Measurements from ENCODE around the gene TNS1. TPM values are rescaled to one million over a fixed set of nuclear protein-coding genes. Genes with fewer than 3 reads are reported as not detected.
"Not testable (repeated sequence)": the region's sequence is repeated elsewhere in the genome, so short reads cannot be mapped to it uniquely, and the experiment has no call there.

The TNS1 gene
- total RNA-seq, 1 donor from 2014 or later, result 0.91 TPM

DNA sequence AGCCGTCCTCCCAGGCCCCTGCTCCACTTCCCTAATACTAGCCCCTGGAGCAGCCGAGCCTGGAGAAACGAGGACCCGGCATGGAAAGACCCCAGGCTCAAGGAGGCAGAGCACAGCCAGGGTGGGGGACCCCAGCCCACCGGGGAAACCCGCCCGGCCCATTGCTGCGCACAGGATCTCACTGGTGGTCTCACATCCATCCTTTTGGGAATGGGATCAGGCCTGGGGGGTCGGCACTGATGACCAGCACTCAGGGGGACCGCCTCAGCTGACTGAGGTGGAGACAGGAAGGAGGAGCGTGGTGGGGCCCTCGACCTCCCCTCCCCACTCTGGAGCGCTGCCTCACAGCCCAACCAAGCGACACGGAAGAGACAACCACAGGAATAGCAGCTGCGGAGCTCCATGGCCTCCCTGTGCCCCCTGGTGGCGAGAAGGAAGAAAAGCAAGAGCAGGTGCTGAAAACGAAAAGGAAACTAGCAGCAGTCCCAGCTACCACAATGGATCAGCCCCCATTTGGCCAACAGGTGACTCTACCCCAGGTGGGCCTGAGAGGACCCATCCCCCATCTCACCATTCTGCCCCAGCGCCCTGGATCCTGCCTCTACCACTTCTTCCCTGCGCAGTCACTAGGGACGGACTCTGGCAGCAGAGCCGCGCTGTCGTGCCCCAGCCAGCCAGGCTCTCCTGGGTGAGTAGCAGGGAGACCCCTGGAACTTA lies 31.9 kb upstream of the TNS1 start:
- peak; percentile 57 for DNase-seq (ENCODE audit: low spot score)
- H3K27ac Mint-ChIP-seq; intact Hi-C loops (cut with micrococcal nuclease); H3K36me3 Mint-ChIP-seq (ENCODE audit: low read depth); H3K4me1 Mint-ChIP-seq (ENCODE audit: low read depth); H3K9me3 Mint-ChIP-seq: not testable (repeated sequence)
- Mint-ChIP-seq H3K4me3 (ENCODE audit: low read depth) (peak overlapping the region; percentile 53), H3K27me3 (ENCODE audit: low read depth) (peaks cover 18% of the 10 kb centered on the region)

GRCh38 chr2:218033590-218034496 lies 31.0 kb upstream of the TNS1 start:
- DNase-seq (ENCODE audit: low spot score), result peak; percentile 8
- Mint-ChIP-seq H3K36me3 (ENCODE audit: low read depth) (no peaks in the 10 kb centered on the region), H3K9me3 (no peaks in the 10 kb centered on the region), H3K27me3 (ENCODE audit: low read depth) (peaks cover 11% of the 10 kb centered on the region), H3K4me1 (ENCODE audit: low read depth) (peaks cover 4% of the 10 kb centered on the region), H3K27ac (no peak overlapping the region), H3K4me3 (ENCODE audit: low read depth) (no peak overlapping the region)
- intact Hi-C loops (cut with micrococcal nuclease), result no loop called here

- Mint-ChIP-seq H3K4me3 (ENCODE audit: low read depth) (no peak overlapping the region), H3K27me3 (ENCODE audit: low read depth) (peaks cover 7% of the 10 kb centered on the region), H3K9me3 (no peaks in the 10 kb centered on the region), H3K27ac (no peak overlapping the region), H3K36me3 (ENCODE audit: low read depth) (no peaks in the 10 kb centered on the region), H3K4me1 (ENCODE audit: low read depth) (peaks cover 2% of the 10 kb centered on the region)
- intact Hi-C loops (cut with micrococcal nuclease), result no loop called here
- DNase-seq (ENCODE audit: low spot score), result peak; percentile 7
These were observed 30.4 kb upstream of the TNS1 start for GRCh38 chr2:218033208-218033589.

- Mint-ChIP-seq H3K4me1 (ENCODE audit: low read depth) (peaks cover 2% of the 10 kb centered on the region), H3K36me3 (ENCODE audit: low read depth) (no peaks in the 10 kb centered on the region), H3K4me3 (ENCODE audit: low read depth) (no peak overlapping the region), H3K9me3 (no peaks in the 10 kb centered on the region), H3K27me3 (ENCODE audit: low read depth) (peaks cover 3% of the 10 kb centered on the region), H3K27ac (no peak overlapping the region)
- intact Hi-C loops (cut with micrococcal nuclease), result no loop called here
- DNase-seq (ENCODE audit: low spot score), result no peak
These were observed 29.8 kb upstream of the TNS1 start for GRCh38 chr2:218032336-218033171.

DNA sequence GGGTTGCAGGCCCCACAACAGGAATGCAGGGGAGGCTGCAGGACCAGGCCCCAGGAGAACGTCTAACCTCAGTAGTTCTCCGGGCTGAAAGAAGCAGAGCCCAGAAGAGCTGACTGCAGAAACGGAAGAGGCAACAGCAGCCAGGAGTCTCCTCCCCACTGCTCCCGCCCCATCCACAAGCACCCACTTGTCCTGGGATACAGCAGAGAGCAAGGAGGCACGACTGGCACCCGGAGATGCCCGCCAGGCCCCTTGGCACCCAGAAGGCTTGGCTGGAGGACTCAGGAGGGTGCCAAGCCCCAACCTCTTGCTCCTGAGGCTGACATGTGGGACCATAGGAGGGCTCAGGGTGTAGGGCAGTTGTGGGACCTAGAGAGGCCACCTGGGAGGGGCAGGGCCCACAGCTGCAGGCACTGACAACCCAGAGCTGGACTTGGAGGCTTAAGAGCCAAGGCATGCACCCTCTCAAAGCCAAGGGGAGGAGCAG lies 29.0 kb upstream of the TNS1 start:
- Mint-ChIP-seq H3K4me3 (ENCODE audit: low read depth) (no peak overlapping the region), H3K27ac (no peak overlapping the region), H3K4me1 (ENCODE audit: low read depth) (peaks cover 2% of the 10 kb centered on the region), H3K9me3 (no peaks in the 10 kb centered on the region), H3K36me3 (ENCODE audit: low read depth) (no peaks in the 10 kb centered on the region), H3K27me3 (ENCODE audit: low read depth) (no peaks in the 10 kb centered on the region)
- DNase-seq (ENCODE audit: low spot score), result no peak
- intact Hi-C loops (cut with micrococcal nuclease), result no loop called here

- no peak for DNase-seq (ENCODE audit: low spot score)
- intact Hi-C loops (cut with micrococcal nuclease), result no loop called here
- Mint-ChIP-seq H3K4me3 (ENCODE audit: low read depth) (no peak overlapping the region), H3K9me3 (no peaks in the 10 kb centered on the region), H3K27me3 (ENCODE audit: low read depth) (no peaks in the 10 kb centered on the region), H3K27ac (no peak overlapping the region), H3K36me3 (ENCODE audit: low read depth) (no peaks in the 10 kb centered on the region), H3K4me1 (ENCODE audit: low read depth) (peaks cover 2% of the 10 kb centered on the region)
These were observed 28.5 kb upstream of the TNS1 start for GRCh38 chr2:218031261-218031660.

DNA sequence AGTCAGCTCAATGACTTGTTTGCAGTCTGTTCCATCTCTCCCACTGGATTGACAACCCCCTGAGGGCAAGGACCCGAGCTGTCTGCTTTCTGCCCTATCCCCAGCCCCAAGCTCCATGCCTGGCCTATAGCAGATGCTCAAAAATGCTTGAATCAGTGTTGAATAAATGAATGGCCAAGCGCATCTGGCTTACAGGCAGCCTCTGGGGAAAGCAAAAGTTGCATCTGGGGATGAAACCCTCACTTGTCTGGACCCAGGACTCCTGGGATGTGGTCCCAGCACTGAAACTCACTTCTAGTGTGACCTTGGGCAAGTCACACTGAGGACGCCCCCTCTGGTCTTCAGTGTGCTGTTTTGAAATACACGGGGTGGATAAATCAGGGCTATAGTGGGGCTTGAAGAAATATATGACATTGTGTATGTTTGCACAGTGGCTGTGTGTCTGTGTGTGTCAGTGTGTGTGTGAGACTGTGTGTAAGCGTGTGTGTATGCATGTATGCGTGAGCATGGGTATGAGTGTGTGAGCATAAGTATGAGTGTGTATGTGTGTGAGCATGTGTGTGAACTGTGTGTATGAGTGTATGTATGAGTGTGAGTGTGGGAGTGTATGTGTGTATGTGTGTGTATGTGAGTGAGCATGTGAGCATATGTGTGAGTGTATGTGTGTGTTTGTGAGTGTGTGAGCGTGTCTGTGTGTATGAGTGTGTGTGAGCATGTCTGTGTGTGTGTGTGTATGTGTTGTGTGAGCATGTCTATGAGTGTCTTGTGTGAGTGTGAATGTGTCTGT lies 27.8 kb upstream of the TNS1 start:
- Mint-ChIP-seq H3K9me3 (no peaks in the 10 kb centered on the region), H3K27ac (no peak overlapping the region), H3K4me3 (ENCODE audit: low read depth) (no peak overlapping the region), H3K36me3 (ENCODE audit: low read depth) (no peaks in the 10 kb centered on the region), H3K27me3 (ENCODE audit: low read depth) (no peaks in the 10 kb centered on the region), H3K4me1 (ENCODE audit: low read depth) (peaks cover 2% of the 10 kb centered on the region)
- intact Hi-C loops (cut with micrococcal nuclease), result no loop called here
- no peak for DNase-seq (ENCODE audit: low spot score)

- Mint-ChIP-seq H3K9me3 (no peaks in the 10 kb centered on the region), H3K27me3 (ENCODE audit: low read depth) (no peaks in the 10 kb centered on the region), H3K27ac (no peak overlapping the region), H3K36me3 (ENCODE audit: low read depth) (no peaks in the 10 kb centered on the region), H3K4me3 (ENCODE audit: low read depth) (no peak overlapping the region), H3K4me1 (ENCODE audit: low read depth) (peaks cover 2% of the 10 kb centered on the region)
- intact Hi-C loops (cut with micrococcal nuclease), result no loop called here
- no peak for DNase-seq (ENCODE audit: low spot score)
These were observed 26.9 kb upstream of the TNS1 start for GRCh38 chr2:218029366-218030360.

DNA sequence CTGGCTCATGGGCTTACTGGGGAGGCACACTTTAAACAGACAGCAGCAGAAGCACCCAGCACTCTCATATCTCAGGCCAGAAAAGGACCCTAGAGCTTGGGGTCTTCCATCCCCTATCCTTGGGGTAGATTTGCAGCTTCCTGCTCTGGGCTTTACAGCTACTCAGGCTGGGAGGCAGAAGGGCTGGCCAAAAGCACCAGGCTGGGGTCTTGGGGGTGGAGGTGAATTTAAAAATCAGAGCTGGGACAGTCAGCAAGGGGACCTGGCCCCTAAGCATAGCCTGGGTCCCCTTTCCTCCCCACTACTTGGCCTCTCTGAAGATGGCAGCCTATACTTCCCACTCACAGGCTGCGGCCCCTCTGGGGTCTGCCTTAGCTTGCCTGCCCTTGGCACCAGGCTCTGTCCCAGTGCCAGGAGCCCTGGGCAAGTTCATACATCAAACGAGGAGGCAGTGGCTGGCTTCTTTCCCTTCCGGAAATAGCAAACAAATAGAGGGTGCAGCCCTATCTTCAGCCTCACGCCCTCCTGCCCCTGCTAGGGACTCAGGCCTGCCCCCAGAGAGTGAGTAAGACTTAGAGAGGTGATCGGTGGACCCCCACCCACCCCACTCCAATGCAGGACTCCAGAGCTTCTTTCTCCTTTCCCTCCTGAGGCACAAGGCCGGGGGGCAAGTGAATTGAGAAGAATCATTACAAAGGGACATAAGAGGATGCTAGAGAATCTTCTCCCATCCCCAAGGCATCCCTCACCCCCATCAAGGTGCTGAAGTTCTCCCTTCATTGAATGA lies 26.0 kb upstream of the TNS1 start:
- no peaks in the 10 kb centered on the region for H3K9me3 Mint-ChIP-seq
- no peak for DNase-seq (ENCODE audit: low spot score)
- no peaks in the 10 kb centered on the region for H3K36me3 Mint-ChIP-seq (ENCODE audit: low read depth)
- no peaks in the 10 kb centered on the region for H3K27me3 Mint-ChIP-seq (ENCODE audit: low read depth)
- no peaks in the 10 kb centered on the region for H3K4me1 Mint-ChIP-seq (ENCODE audit: low read depth)
- H3K4me3 Mint-ChIP-seq (ENCODE audit: low read depth), result no peak overlapping the region
- intact Hi-C loops (cut with micrococcal nuclease), result no loop called here
- H3K27ac Mint-ChIP-seq, result no peak overlapping the region

DNA sequence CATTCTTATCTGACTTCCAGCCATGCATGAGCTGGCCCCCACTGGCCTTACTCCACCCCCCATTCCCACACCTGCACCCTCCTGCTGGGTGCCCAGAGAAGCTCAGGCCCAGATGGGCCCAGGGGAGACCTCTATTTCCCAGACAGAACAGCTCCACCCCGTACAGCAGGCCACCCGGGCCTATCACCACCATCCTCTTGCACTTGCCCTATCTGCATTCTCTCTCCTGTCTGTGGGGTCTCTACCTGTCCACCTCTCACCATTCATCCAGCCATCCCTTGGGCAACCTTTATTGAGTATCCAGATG lies 25.3 kb upstream of the TNS1 start:
- no peaks in the 10 kb centered on the region for H3K9me3 Mint-ChIP-seq
- intact Hi-C loops (cut with micrococcal nuclease), result no loop called here
- H3K27ac Mint-ChIP-seq, result no peak overlapping the region
- no peaks in the 10 kb centered on the region for H3K27me3 Mint-ChIP-seq (ENCODE audit: low read depth)
- DNase-seq (ENCODE audit: low spot score), result no peak
- H3K4me3 Mint-ChIP-seq (ENCODE audit: low read depth), result no peak overlapping the region
- H3K36me3 Mint-ChIP-seq (ENCODE audit: low read depth), result no peaks in the 10 kb centered on the region
- H3K4me1 Mint-ChIP-seq (ENCODE audit: low read depth), result no peaks in the 10 kb centered on the region
